GM19023 (cell line): ENCODE results near the gene KMO.

ENCODE experiments used
- ATAC-seq: cut with Tn5 transposase; IDR thresholded peaks from one replicate; pipeline ENCODE4 v1.9.1; 2021; ENCODE audit warnings: mild to moderate bottlenecking, moderate library complexity; ENCODE audit not compliant: unreplicated experiment

The KMO gene

GRCh38 chr1:241591736-241592135 is 59.6 kb downstream of the KMO start:
- no peak for ATAC-seq

- ATAC-seq: peak; percentile 75
These were observed 60.2 kb downstream of the KMO start for GRCh38 chr1:241592273-241592958.

- no peak for ATAC-seq
These were observed 61.0 kb downstream of the KMO start for GRCh38 chr1:241593186-241593585.

- ATAC-seq: no peak
These were observed 64.5 kb downstream of the KMO start for GRCh38 chr1:241596633-241597032.

- no peak for ATAC-seq
These were observed 66.1 kb downstream of the KMO start for GRCh38 chr1:241598249-241598648.

- peak; percentile 82 for ATAC-seq
These were observed 68.3 kb downstream of the KMO start for GRCh38 chr1:241600496-241600901.

GRCh38 chr1:241603731-241604245 is 71.6 kb downstream of the KMO start:
- no peak for ATAC-seq

GRCh38 chr1:241605146-241605805 is 73.1 kb downstream of the KMO start:
- ATAC-seq: no peak

- ATAC-seq: no peak
These were observed 74.4 kb downstream of the KMO start for GRCh38 chr1:241606544-241606943.

- ATAC-seq: no peak
These were observed 75.3 kb downstream of the KMO start for GRCh38 chr1:241607497-241607896.

- no peak for ATAC-seq
These were observed 76.3 kb downstream of the KMO start for GRCh38 chr1:241608379-241609033.

- no peak for ATAC-seq
These were observed 78.1 kb downstream of the KMO start for GRCh38 chr1:241610056-241610815.

- peak; percentile 87 for ATAC-seq
These were observed 78.9 kb downstream of the KMO start for GRCh38 chr1:241611063-241611462.

GRCh38 chr1:241611736-241612135 is 79.6 kb downstream of the KMO start:
- no peak for ATAC-seq

- no peak for ATAC-seq
These were observed 80.6 kb downstream of the KMO start for GRCh38 chr1:241612533-241613477.

- ATAC-seq: no peak
These were observed 82.0 kb downstream of the KMO start for GRCh38 chr1:241614144-241614543.

- ATAC-seq: no peak
These were observed 82.4 kb downstream of the KMO start for GRCh38 chr1:241614572-241614971.

GRCh38 chr1:241615043-241615974 is 83.1 kb downstream of the KMO start:
- no peak for ATAC-seq

GRCh38 chr1:241617426-241617825 is 85.2 kb downstream of the KMO start:
- no peak for ATAC-seq
